ENCODE results near the gene TSPYL2. TPM values are rescaled to one million over a fixed set of nuclear protein-coding genes. Genes with fewer than 3 reads are reported as not detected.

The TSPYL2 gene
- total RNA-seq, 1 donor = 13.0 TPM

DNA sequence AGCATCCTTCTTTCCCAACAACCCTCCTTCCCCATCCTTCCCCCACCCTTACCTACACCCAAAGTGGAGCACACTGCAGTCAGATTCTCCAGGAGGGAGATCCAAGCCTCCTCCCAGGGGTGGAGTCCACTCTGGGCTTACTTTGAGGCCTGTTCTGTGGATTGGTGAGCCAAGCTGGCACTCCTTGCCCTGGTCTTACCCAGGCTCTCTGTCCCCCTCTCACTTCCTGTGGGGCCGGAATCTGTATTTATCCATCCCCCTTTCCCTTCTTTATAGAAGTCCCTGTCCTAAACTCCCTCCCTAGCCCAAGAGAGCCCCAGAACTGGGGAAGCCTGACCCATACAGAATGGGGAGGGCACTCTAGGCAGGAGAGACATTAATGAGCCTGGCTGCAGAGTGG lies 3.2 kb upstream of the TSPYL2 start:
- TF ChIP-seq, protein P1, sequence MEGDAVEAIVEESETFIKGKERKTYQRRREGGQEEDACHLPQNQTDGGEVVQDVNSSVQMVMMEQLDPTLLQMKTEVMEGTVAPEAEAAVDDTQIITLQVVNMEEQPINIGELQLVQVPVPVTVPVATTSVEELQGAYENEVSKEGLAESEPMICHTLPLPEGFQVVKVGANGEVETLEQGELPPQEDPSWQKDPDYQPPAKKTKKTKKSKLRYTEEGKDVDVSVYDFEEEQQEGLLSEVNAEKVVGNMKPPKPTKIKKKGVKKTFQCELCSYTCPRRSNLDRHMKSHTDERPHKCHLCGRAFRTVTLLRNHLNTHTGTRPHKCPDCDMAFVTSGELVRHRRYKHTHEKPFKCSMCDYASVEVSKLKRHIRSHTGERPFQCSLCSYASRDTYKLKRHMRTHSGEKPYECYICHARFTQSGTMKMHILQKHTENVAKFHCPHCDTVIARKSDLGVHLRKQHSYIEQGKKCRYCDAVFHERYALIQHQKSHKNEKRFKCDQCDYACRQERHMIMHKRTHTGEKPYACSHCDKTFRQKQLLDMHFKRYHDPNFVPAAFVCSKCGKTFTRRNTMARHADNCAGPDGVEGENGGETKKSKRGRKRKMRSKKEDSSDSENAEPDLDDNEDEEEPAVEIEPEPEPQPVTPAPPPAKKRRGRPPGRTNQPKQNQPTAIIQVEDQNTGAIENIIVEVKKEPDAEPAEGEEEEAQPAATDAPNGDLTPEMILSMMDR (IDR thresholded peaks at IDR 0.05; ENCODE audit: insufficient read depth, low read depth, low read length) = no peak
- H3K4me3 ChIP-seq (ENCODE audit: low read depth, low read length) = no peak overlapping the region
- no peak for DNase-seq (ENCODE audit: low read depth)

DNA sequence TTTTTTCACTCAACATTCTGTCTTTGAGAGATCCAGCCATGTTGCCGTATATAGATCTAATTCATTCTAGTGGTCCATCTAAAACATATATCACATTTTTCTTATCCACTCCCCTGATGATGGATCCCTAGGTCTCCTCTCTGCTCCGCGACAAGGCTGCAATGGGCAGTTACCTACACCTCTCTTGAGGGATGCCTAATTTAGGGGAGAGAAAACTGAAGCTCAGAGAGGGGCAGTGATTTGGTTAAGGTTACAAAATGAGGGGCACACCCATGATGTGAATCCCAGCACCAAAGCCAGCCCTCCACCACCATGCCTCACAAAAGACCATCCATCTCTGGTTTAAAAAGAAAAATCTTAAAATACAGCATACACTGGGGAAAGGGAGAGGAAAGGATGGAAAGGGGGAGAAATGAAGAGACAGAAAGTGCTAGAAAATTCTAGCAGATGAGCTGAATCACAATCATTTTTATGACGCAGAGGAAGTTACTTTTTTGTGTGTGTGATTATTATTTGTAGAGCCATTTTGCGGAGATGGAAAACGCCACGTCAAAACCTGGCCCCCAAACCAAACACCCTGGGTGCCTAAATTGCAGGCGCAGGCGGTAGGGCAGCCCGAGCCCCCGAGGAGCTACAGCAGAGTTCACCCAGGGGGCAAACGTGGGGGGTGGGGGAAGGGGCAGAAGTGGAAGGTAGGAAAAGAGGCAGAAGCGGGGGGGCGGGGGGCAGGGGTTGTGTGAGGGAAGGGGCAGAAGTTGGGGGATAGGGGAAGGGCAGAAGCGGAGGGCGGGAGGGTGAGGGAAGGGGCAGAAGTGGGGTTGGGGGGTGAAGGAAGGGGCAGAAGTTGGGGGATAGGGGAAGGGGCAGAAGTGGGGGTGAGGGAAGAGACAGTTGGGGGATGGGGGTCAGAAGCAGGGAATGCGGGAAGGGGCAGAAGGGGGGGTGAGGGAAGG lies 1.3 kb upstream of the TSPYL2 start:
- peak; percentile 37 for DNase-seq (ENCODE audit: low read depth)
- TF ChIP-seq, protein P1 (IDR thresholded peaks at IDR 0.05; ENCODE audit: insufficient read depth, low read depth, low read length) = no peak
- H3K4me3 ChIP-seq (ENCODE audit: low read depth, low read length) = peak overlapping the region; percentile 40

DNA sequence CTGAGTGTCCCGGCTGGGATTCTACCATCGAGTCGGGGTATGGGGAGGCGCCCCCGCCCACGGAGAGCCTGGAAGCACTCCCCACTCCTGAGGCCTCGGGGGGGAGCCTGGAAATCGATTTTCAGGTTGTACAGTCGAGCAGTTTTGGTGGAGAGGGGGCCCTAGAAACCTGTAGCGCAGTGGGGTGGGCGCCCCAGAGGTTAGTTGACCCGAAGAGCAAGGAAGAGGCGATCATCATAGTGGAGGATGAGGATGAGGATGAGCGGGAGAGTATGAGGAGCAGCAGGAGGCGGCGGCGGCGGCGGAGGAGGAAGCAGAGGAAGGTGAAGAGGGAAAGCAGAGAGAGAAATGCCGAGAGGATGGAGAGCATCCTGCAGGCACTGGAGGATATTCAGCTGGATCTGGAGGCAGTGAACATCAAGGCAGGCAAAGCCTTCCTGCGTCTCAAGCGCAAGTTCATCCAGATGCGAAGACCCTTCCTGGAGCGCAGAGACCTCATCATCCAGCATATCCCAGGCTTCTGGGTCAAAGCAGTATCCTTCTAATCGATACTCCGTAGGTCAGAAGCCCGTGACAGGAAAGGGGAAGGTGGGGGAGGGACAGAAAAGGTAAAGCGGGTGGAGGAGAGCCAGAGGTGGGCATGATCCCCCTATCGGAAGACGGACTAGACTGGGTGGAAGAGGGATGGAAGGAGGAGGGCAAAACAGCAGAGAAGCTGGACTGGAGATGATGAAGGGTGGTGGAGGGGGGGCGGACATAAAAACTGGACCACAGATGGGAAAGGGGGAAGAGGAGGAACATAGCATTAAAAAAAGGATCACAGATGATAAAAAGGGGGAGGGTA lies 828 bp downstream of the TSPYL2 start:
- no peak for DNase-seq (ENCODE audit: low read depth)
- TF ChIP-seq, protein P1 (IDR thresholded peaks at IDR 0.05; ENCODE audit: insufficient read depth, low read depth, low read length) = no peak
- H3K4me3 ChIP-seq (ENCODE audit: low read depth, low read length) = peak overlapping the region; percentile 65

DNA sequence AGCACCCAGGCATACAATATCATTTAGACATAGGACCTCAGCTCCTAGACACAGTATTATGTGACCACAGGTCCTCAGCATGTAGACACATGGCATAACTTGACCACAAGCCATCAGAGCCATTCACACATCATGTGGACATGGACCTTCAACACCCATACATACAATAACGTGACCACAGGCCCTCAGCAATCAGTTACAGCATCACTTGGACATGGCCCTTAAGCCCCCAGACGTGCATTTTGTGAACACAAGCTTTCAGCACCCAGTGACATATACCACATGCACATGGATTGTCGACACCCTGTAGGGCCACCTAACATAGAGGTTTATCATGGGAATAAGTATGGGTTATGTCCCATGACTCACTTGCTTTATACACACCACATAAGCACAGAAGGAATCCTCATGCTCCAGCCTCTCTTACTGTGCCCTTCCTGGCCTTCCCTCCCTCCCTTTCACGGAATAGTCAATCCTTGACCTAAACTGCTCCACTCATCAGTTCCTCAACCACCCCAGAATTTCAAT lies 1.9 kb downstream of the TSPYL2 start:
- DNase-seq (ENCODE audit: low read depth) = no peak
- H3K4me3 ChIP-seq (ENCODE audit: low read depth, low read length) = peak overlapping the region; percentile 65
- TF ChIP-seq, protein P1 (IDR thresholded peaks at IDR 0.05; ENCODE audit: insufficient read depth, low read depth, low read length) = no peak

DNA sequence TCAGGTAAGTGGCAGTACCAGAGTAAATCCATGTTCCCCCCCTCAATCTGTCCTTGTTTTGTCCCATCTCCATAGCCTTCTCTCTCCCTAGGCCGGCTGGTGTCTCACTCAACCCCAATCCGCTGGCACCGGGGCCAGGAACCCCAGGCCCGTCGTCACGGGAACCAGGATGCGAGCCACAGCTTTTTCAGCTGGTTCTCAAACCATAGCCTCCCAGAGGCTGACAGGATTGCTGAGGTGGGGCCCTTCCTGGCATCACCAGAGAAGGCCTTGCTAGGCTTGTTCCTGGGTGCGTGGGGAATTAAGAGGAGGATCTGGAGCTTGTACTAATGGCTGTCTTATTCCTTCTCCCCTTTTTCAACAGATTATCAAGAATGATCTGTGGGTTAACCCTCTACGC lies 2.7 kb downstream of the TSPYL2 start:
- TF ChIP-seq, protein P1 (IDR thresholded peaks at IDR 0.05; ENCODE audit: insufficient read depth, low read depth, low read length) = no peak
- H3K4me3 ChIP-seq (ENCODE audit: low read depth, low read length) = no peak overlapping the region
- no peak for DNase-seq (ENCODE audit: low read depth)

DNA sequence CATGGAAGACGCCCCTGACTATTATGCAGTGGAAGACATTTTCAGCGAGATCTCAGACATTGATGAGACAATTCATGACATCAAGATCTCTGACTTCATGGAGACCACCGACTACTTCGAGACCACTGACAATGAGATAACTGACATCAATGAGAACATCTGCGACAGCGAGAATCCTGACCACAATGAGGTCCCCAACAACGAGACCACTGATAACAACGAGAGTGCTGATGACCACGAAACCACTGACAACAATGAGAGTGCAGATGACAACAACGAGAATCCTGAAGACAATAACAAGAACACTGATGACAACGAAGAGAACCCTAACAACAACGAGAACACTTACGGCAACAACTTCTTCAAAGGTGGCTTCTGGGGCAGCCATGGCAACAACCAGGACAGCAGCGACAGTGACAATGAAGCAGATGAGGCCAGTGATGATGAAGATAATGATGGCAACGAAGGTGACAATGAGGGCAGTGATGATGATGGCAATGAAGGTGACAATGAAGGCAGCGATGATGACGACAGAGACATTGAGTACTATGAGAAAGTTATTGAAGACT lies 3.6 kb downstream of the TSPYL2 start:
- H3K4me3 ChIP-seq (ENCODE audit: low read depth, low read length) = no peak overlapping the region
- no peak for DNase-seq (ENCODE audit: low read depth)
- TF ChIP-seq, protein P1 (IDR thresholded peaks at IDR 0.05; ENCODE audit: insufficient read depth, low read depth, low read length) = no peak

All from fibroblast of villous mesenchyme (primary cell).